ENCODE measurements around the gene IPO9.

Gene IPO9

DNA sequence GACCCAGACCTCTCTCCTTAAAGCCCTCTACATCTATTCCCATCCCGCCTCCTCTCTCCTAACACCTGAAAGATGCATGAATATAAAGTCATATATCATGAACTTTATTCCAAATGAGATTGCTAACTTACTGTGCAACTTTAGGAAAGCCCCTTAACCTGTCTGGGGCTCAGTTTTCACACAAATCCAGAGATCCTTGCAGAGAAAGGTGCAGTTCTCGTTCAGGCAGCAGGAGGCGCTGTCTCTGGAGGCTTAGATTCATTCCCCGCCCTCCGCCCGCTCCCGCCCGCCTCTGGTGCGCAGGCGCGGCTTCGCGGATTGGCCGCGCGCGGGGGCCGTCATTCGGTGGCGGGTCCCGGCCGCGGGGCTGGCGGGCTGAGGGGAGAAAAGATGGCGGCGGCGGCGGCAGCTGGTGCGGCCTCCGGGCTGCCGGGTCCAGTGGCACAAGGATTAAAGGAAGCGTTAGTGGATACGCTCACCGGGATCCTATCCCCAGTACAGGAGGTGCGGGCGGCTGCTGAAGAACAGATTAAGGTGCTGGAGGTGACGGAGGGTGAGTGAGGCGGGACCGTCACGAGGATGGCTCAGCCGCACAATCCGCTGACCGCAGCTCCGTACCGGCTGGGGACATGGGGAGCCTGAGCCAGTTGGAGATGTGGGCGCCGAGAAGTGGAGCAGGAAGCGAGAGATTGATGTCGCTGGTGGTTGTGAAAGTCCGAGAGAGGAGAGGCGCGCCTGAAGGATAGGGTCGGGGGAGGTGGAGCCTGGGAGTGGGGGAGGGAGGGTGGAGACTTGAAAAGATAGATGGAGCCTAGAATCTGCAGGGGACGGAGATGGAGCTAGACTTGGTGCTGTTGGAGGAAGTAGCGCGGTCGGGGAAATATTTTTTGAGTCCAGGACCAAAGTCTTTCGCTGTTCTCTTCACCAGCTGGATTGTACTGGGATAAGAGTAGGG is at the start of gene IPO9:
Gene IPO9, plus strand, starts transcription at position 338 of the 955 bp plus-strand sequence. Its CDS starts 53 bp downstream, at position 391.
- DNase-seq, result peak; percentile 57 to 78

- no peak for DNase-seq
These were observed 49.5 kb upstream of the IPO9 start for GRCh38 chr1:201779351-201779880.

DNA sequence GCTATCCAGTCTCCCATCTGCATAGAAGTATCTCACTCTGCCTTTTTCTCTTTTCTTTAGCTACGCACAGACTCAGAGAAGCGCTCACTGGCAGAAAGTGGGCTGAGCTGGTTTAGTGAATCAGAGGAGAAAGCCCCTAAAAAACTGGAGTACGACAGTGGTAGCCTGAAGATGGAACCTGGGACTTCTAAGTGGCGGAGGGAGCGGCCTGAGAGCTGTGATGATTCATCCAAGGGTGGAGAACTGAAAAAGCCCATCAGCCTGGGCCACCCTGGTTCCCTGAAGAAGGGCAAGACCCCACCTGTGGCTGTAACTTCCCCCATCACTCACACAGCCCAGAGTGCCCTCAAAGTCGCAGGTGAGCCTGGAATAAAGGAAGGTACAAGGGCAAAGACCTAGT is 48.0 kb upstream of the IPO9 start:
- DNase-seq, result no peak

- no peak for DNase-seq
These were observed 47.5 kb upstream of the IPO9 start for GRCh38 chr1:201781437-201781836.

GRCh38 chr1:201782353-201782752 is 46.6 kb upstream of the IPO9 start:
- no peak for DNase-seq

- DNase-seq, result no peak
These were observed 45.9 kb upstream of the IPO9 start for GRCh38 chr1:201783058-201783457.

DNA sequence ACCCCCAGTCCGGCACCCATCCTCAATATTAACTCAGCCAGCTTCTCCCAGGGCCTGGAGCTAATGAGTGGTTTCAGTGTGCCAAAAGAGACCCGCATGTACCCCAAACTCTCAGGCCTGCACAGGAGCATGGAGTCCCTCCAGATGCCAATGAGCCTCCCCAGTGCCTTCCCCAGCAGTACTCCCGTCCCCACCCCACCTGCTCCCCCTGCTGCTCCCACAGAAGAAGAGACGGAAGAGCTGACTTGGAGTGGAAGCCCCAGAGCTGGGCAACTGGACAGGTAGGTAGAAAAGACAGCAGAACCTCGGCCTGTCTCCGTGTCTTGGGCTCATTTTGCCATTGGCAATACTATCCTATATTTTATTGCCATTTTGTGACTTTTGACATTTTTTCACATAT is 45.4 kb upstream of the IPO9 start:
- no peak for DNase-seq

DNA sequence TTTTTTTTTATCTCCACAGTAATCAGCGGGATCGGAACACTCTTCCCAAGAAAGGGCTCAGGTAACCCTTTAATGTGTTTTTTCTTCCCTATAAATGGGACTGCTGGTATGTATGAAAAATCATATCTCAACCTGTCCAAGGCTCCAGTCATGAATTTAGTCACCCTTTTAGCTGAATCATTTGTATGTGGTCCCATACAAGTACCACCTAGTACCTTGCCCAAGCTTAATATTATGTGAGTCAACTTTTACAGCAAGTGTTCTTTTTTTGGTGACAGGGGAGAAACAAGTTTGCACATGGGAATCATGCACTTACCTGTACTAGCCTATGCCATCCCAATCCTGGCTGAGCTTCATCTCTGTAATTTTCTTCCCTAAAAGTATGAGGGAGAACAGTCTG is 43.7 kb upstream of the IPO9 start:
- DNase-seq, result no peak

DNA sequence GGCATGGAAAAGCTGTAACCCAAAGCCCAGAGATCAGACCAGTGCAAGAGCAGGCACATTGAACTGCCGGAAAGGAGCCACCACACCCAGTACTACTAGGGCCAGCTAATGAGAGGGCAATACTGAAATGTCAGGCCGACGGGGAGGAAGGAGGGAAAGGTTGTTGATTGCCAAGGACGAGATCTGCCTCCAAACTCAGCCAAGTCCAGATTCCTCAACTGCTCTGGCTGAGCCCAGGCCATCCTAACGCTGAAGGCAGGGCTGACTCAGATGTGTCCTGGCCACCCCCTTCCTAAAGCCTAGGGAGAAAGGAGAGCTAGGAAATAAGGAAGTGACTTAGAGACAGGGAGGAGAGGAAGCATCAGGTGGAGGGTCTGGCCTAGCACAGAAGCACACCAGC is 42.1 kb upstream of the IPO9 start:
- no peak for DNase-seq

- DNase-seq, result no peak
These were observed 40.7 kb upstream of the IPO9 start for GRCh38 chr1:201788296-201788695.

DNA sequence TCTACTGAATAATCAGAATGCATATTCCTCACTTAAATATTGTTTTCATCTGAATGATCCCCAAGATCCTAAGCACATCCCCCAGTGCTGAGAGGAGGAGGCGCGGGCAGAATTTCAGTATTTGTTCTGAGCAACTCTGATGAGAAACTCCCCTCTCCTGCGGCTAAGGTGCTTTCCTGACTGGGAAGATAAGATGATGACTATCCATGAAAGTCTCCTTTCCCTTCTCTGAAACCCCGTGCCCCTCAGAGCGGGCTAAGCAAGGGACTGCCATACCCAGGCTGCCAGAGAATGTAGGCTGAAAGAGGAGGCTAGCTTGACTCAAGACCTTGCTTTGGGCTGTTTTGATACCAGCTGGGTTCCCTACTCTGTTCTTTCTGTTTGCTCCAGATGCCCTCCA is 39.7 kb upstream of the IPO9 start:
- DNase-seq, result no peak

GRCh38 chr1:201790261-201790660 is 38.7 kb upstream of the IPO9 start:
- DNase-seq, result no peak

- DNase-seq, result no peak
These were observed 37.7 kb upstream of the IPO9 start for GRCh38 chr1:201791051-201791778.

GRCh38 chr1:201791779-201792173 is 37.2 kb upstream of the IPO9 start:
- DNase-seq, result no peak

DNA sequence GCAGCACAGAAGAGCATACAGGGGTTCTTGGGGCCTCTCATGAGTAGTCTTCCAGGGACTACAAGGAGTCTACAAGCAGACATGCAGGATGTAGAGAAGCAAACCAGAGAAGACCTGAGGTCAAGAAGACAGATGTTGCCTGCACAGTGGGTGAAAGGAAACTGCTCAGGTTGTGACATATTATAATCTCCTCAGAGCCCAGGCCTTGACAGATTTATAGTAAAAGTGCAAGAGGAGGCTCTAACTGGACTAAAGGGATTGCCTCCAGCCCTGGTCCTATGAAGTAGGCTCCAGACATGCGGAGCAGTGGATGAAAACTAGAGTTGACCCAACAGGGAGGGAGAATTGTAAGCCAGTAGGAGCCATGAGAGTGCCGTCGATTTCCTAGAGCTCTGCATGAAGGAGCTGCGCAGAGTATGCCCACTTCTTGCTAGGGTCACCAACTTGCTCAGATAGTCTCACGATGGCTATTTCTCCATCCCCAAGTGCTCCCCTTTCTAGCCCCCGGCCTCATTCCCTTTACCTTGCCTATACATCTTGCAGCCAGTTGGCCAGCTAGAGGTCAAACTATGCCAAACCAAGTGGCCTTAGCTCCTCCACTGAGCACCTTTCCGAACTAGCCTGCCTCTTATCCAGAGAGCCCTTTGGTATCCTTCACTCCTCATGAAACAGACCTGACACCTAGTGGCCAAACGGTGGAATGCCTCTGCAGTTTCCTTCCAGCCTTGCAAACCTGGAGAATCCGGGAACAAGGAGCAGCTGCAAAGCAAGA is 36.2 kb upstream of the IPO9 start:
- DNase-seq, result peak; percentile 32 to 68

GRCh38 chr1:201793306-201793925 is 35.5 kb upstream of the IPO9 start:
- no peak for DNase-seq

GRCh38 chr1:201795066-201795465 is 33.9 kb upstream of the IPO9 start:
- DNase-seq, result no peak

DNA sequence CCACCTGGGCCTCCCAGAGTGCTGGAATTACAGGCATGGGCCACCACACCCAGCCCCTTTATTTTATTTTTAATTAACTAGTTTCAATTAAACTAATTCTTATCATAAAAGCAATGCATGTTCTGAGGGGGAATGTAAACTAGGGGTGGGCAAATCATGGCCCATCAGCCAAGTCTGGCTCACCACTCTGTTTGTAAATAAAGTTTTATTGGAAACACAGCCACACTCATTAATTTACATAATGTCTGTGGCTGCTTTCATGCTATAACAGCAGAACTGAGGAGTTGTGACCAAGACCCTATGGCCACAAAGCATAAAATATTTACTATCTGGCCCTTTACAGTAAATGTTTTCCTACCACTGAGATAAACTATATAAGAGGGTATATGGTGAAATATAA is 28.7 kb upstream of the IPO9 start:
- no peak for DNase-seq

GRCh38 chr1:201806801-201807200 is 22.2 kb upstream of the IPO9 start:
- no peak for DNase-seq

GRCh38 chr1:201807958-201808632 is 20.9 kb upstream of the IPO9 start:
- DNase-seq, result no peak

DNA sequence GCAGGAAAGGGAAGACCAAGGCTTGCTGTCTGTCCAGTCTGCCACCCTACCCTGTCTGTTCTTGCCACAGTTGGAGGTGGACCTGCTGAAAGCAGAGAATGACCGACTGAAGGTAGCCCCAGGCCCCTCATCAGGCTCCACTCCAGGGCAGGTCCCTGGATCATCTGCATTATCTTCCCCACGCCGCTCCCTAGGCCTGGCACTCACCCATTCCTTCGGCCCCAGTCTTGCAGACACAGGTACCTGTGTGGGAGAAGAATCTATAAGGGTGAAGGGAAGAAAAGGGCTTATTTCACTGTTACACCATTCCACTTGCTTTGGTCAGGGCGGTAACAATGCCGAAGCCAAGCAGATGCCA is 20.3 kb upstream of the IPO9 start:
- DNase-seq, result no peak

GRCh38 chr1:201809876-201810275 is 19.1 kb upstream of the IPO9 start:
- DNase-seq, result no peak

Data from SW 1271 (cell line).